ENCODE measurements around the gene TMEM229B.

TMEM229B gene

GRCh38 chr14:67516676-67517075, 28.2 kb upstream of the TMEM229B start:
- Histone ChIP-seq H3K4me3 (ENCODE audit: low read depth, low read length) (no peak overlapping the region), H3K9me3 (ENCODE audit: control insufficient read depth, low read length) (no peaks in the 10 kb centered on the region), H3K27ac (no peak overlapping the region), H3K79me2 (no peaks in the 10 kb centered on the region), H3K36me3 (ENCODE audit: control insufficient read depth, insufficient read depth, low read length) (no peaks in the 10 kb centered on the region), H3K27me3 (ENCODE audit: control insufficient read depth, insufficient read depth, low read length) (no peaks in the 10 kb centered on the region), H3K4me1 (peaks cover 23% of the 10 kb centered on the region), H3K9ac (no peak overlapping the region), H3K4me2 (ENCODE audit: low read length) (no peak overlapping the region), H2AFZ (peak overlapping the region; percentile 23)
- TF ChIP-seq, protein P1, sequence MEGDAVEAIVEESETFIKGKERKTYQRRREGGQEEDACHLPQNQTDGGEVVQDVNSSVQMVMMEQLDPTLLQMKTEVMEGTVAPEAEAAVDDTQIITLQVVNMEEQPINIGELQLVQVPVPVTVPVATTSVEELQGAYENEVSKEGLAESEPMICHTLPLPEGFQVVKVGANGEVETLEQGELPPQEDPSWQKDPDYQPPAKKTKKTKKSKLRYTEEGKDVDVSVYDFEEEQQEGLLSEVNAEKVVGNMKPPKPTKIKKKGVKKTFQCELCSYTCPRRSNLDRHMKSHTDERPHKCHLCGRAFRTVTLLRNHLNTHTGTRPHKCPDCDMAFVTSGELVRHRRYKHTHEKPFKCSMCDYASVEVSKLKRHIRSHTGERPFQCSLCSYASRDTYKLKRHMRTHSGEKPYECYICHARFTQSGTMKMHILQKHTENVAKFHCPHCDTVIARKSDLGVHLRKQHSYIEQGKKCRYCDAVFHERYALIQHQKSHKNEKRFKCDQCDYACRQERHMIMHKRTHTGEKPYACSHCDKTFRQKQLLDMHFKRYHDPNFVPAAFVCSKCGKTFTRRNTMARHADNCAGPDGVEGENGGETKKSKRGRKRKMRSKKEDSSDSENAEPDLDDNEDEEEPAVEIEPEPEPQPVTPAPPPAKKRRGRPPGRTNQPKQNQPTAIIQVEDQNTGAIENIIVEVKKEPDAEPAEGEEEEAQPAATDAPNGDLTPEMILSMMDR (IDR thresholded peaks at IDR 0.05) = no peak

GRCh38 chr14:67515386-67516079, 27.0 kb upstream of the TMEM229B start:
- Histone ChIP-seq H3K79me2 (no peaks in the 10 kb centered on the region), H3K27ac (no peak overlapping the region), H3K4me1 (peaks cover 23% of the 10 kb centered on the region), H3K4me2 (ENCODE audit: low read length) (peak overlapping the region; percentile 52), H3K36me3 (ENCODE audit: control insufficient read depth, insufficient read depth, low read length) (no peaks in the 10 kb centered on the region), H3K9ac (no peak overlapping the region), H2AFZ (peak overlapping the region; percentile 87), H3K9me3 (ENCODE audit: control insufficient read depth, low read length) (no peaks in the 10 kb centered on the region), H3K4me3 (ENCODE audit: low read depth, low read length) (peak overlapping the region; percentile 30), H3K27me3 (ENCODE audit: control insufficient read depth, insufficient read depth, low read length) (no peaks in the 10 kb centered on the region)
- TF ChIP-seq, protein P1 (IDR thresholded peaks at IDR 0.05) = no peak

- TF ChIP-seq, protein P1 (IDR thresholded peaks at IDR 0.05) = no peak
- Histone ChIP-seq H2AFZ (peak overlapping the region; percentile 93), H3K9me3 (ENCODE audit: control insufficient read depth, low read length) (no peaks in the 10 kb centered on the region), H3K27ac (peak overlapping the region; percentile 73), H3K4me1 (peaks cover 23% of the 10 kb centered on the region), H3K4me2 (ENCODE audit: low read length) (peak overlapping the region; percentile 83), H3K9ac (peak overlapping the region; percentile 42), H3K79me2 (no peaks in the 10 kb centered on the region), H3K36me3 (ENCODE audit: control insufficient read depth, insufficient read depth, low read length) (no peaks in the 10 kb centered on the region), H3K4me3 (ENCODE audit: low read depth, low read length) (peak overlapping the region; percentile 74), H3K27me3 (ENCODE audit: control insufficient read depth, insufficient read depth, low read length) (no peaks in the 10 kb centered on the region)
These were observed 26.3 kb upstream of the TMEM229B start for GRCh38 chr14:67514650-67515385.

- TF ChIP-seq, protein P1 (IDR thresholded peaks at IDR 0.05) = no peak
- Histone ChIP-seq H3K4me2 (ENCODE audit: low read length) (peak overlapping the region; percentile 83), H3K36me3 (ENCODE audit: control insufficient read depth, insufficient read depth, low read length) (no peaks in the 10 kb centered on the region), H3K9ac (no peak overlapping the region), H3K27ac (peak overlapping the region; percentile 73), H3K4me3 (ENCODE audit: low read depth, low read length) (peak overlapping the region; percentile 74), H3K9me3 (ENCODE audit: control insufficient read depth, low read length) (no peaks in the 10 kb centered on the region), H2AFZ (peak overlapping the region; percentile 93), H3K79me2 (no peaks in the 10 kb centered on the region), H3K27me3 (ENCODE audit: control insufficient read depth, insufficient read depth, low read length) (no peaks in the 10 kb centered on the region), H3K4me1 (peaks cover 23% of the 10 kb centered on the region)
These were observed 25.7 kb upstream of the TMEM229B start for GRCh38 chr14:67514203-67514607.

Measured in parathyroid adenoma (tissue), 2 donors.